A673 (cell line): ENCODE data around the gene FAM98C. TPM values are rescaled to one million over a fixed set of nuclear protein-coding genes. Genes with fewer than 3 reads are reported as not detected.

Experiments used
- BruUV-seq: library from RNA; stranded (reverse); fragments of 400-500 nt; replicated peaks from 2 replicates; lab custom pipeline; 2021; lab: Mats Ljungman, UMichigan
- CTCF ChIA-PET: fragments of 300-600 bp; sonication (Branson Sonifier 250); formaldehyde crosslinking; loops from one replicate; lab custom pipeline; 2022; ENCODE audit warnings: antibody characterized with exemption; lab: Charles Lee
- POLR2A ChIA-PET: fragments of 300-600 bp; sonication (Branson Sonifier 250); formaldehyde crosslinking; loops from one replicate; lab custom pipeline; 2022; ENCODE audit warnings: antibody characterized with exemption; ENCODE audit not compliant: low non-redundant PET; lab: Charles Lee
- DNase-seq: peaks from one replicate; pipeline ENCODE4 v3.0.0-alpha.2; 2015; ENCODE audit warnings: low spot score
- H3K27ac ChIP-seq: fragments of 200-600 bp; sonication (generic); 2 replicates; pipeline ENCODE4 v1.5.1; 2016; ENCODE audit warnings: mixed run types, low read depth, mild to moderate bottlenecking, mixed read lengths, antibody characterized with exemption, low read length; ENCODE audit not compliant: poor library complexity, severe bottlenecking
- H3K27me3 ChIP-seq: fragments of 200-600 bp; sonication (generic); replicated peaks from 2 replicates; pipeline ENCODE4 v1.6.1; 2017; ENCODE audit warnings: mixed run types, low read depth, mild to moderate bottlenecking, mixed read lengths, antibody characterized with exemption, low read length; ENCODE audit not compliant: insufficient read depth, poor library complexity
- H3K36me3 ChIP-seq: fragments of 200-600 bp; sonication (generic); 2 replicates; pipeline ENCODE4 v1.6.1; 2016; ENCODE audit warnings: mixed run types, mild to moderate bottlenecking, mixed read lengths, antibody characterized with exemption, low read length; ENCODE audit not compliant: insufficient read depth, poor library complexity, severe bottlenecking
- H3K4me1 ChIP-seq: fragments of 200-600 bp; sonication (generic); 2 replicates; pipeline ENCODE4 v1.6.1; 2017; ENCODE audit warnings: mixed run types, mild to moderate bottlenecking, mixed read lengths, antibody characterized with exemption, low read length; ENCODE audit not compliant: insufficient read depth, poor library complexity, severe bottlenecking
- H3K4me3 ChIP-seq: fragments of 200-600 bp; sonication (generic); 2 replicates; pipeline ENCODE4 v1.5.1; 2016; ENCODE audit warnings: low read depth, mixed run types, mild to moderate bottlenecking, mixed read lengths, low read length; ENCODE audit not compliant: poor library complexity, severe bottlenecking
- H3K9me3 ChIP-seq: fragments of 200-600 bp; sonication (generic); 2 replicates; pipeline ENCODE4 v1.6.1; 2016; ENCODE audit warnings: mixed run types, low read depth, mild to moderate bottlenecking, mixed read lengths, antibody characterized with exemption, low read length; ENCODE audit not compliant: poor library complexity, severe bottlenecking
- CTCF ChIP-seq: fragments of 300-800, 200-600 bp; sonication (generic); conservative IDR thresholded peaks from 2 replicates; pipeline ENCODE4 v1.5.1; 2017; ENCODE audit warnings: low read depth, mild to moderate bottlenecking, antibody characterized with exemption, low read length, moderate library complexity, mixed read lengths
- EZH2 ChIP-seq: fragments of 200-600 bp; sonication (generic); IDR thresholded peaks from 2 replicates; pipeline ENCODE4 v1.6.1; 2017; ENCODE audit warnings: borderline replicate concordance, low read depth, mild to moderate bottlenecking, mixed read lengths, antibody characterized with exemption, low read length; ENCODE audit not compliant: poor library complexity, severe bottlenecking
- intact Hi-C: fragments of 100-400 bp; cut with micrococcal nuclease; formaldehyde crosslinking; loops from one replicate; pipeline ENCODE4 v1.10.0; 2022; ENCODE audit not compliant: unreplicated experiment
- total RNA-seq: library from RNA; stranded (reverse); gene quantifications from 2 replicates; pipeline ENCODE4 v1.2.3, GENCODE V29; 2021

The FAM98C gene
- total RNA-seq, 1 experiment from 2014 or later: 11.8 TPM

GRCh38 chr19:38440592-38440991, 37.7 kb downstream of the FAM98C start:
- intact Hi-C loops: no loop called here
- ChIA-PET CTCF (no interaction called here), POLR2A (no interaction called here)
- no TSS peak for BruUV-seq
- TF ChIP-seq EZH2 (no peak), CTCF (no peak)
- H3K27me3 ChIP-seq: no peaks in the 10 kb centered on the region
- no peaks in the 10 kb centered on the region for H3K36me3 ChIP-seq
- no peak for DNase-seq
- H3K4me1 ChIP-seq: no peaks in the 10 kb centered on the region
- no peak overlapping the region for H3K27ac ChIP-seq
- H3K4me3 ChIP-seq: no peak overlapping the region
- H3K9me3 ChIP-seq: no peaks in the 10 kb centered on the region

DNA sequence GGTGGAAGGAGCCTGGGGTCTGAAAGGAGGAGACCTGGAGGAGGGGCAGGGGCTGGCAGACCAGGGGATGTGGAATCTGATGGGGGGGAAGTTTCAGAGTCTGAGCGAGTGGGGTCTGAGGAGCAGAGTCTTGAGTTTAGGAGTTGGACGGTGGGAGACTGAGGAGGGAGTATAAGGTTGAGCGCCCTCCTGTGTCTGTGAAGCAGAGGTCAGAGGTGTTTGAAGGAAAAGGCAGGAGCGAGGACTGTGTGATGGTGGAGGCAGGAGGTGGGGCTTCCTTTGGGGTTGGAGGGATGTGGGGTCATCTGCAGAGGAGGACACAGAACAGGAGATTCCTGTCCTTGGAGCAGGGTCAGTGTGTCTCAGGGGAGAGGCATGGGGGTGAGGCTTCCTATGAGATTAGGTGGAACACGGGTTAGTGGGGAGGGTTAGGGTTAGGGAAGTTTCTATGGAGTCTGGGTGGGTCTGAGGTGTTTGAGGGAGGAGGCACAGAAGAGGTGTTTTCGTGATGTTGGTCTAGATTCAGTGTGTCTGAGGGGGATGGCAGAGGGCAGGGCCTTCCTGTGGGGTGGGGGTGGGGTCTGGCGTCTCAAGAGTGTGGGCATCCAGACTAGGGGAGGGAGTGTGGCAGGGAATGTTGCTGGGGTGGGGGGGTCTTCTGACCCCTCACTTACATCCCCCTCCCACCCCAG, 38.9 kb downstream of the FAM98C start:
- TF ChIP-seq CTCF: 0 out of 2 replicates have a peak, but pooled peaks have one; percentile 18
- no peak for TF ChIP-seq EZH2
- Histone ChIP-seq H3K27me3 (no peaks in the 10 kb centered on the region), H3K4me1 (no peaks in the 10 kb centered on the region), H3K27ac (no peak overlapping the region), H3K36me3 (no peaks in the 10 kb centered on the region), H3K9me3 (no peaks in the 10 kb centered on the region), H3K4me3 (no peak overlapping the region)
- ChIA-PET CTCF (no interaction called here), POLR2A (no interaction called here)
- intact Hi-C loops: no loop called here
- BruUV-seq: no TSS peak
- DNase-seq: no peak

- Histone ChIP-seq H3K36me3 (no peaks in the 10 kb centered on the region), H3K9me3 (no peaks in the 10 kb centered on the region), H3K4me1 (no peaks in the 10 kb centered on the region), H3K4me3 (no peak overlapping the region), H3K27me3 (no peaks in the 10 kb centered on the region), H3K27ac (no peak overlapping the region)
- BruUV-seq: no TSS peak
- no peak for DNase-seq
- POLR2A ChIA-PET: no interaction called here
- intact Hi-C loops: no loop called here
- TF ChIP-seq EZH2: no peak
- TF ChIP-seq CTCF: no peak
- CTCF ChIA-PET: no interaction called here
Measured at GRCh38 chr19:38442736-38443135, 39.8 kb downstream of the FAM98C start.
